ENCODE measurements around the gene GIT1.

Gene GIT1

DNA sequence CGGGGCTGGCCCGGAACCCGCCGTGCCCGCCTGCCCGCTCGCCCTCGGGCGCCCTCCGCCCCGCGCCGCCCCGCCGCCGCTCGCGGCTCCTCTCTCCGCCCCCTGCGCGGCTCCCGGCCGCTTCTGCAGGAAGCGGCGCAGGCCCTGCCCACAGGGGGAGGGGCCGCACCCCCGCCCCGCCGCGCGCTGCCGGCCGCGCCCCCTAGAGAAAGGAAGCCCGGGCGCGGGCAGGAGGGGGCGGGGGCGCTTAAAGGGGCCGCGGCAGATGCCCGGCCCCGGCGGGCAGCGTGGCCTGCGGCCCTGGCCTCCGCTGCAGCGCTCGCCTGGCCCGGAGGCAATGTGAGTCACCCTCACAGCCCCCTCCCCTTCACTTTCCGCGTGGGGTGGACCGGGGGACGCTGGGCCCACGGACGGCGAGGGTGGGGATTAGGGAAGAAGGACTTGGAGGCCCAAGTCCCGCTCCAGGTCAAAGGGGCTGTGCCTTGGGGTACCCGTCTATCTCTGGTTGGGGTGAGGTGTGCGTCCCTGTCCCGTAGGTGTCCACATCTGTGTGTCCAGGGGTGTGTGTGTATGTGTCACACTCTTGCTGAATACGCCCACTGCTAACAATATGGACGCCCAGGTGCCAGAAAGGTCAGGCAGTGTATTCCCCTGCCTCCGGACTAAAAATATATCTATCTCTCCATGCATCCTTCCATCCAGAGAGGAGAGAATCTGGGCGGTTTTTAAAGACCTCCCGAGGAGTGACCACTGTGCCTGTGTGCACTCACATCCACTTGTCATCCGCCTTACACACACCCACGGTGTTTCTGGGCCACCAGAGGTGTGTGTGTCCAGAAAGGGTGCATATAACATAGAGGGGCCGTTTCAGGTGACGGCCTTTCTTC, at the start of gene GIT1:
TSS of gene GIT1 (minus strand) at position 125 of the 887 bp plus-strand sequence. CDS start 270 bp downstream, outside the sequence.
- DNase-seq (ENCODE audit: low spot score): peak; percentile 94

DNA sequence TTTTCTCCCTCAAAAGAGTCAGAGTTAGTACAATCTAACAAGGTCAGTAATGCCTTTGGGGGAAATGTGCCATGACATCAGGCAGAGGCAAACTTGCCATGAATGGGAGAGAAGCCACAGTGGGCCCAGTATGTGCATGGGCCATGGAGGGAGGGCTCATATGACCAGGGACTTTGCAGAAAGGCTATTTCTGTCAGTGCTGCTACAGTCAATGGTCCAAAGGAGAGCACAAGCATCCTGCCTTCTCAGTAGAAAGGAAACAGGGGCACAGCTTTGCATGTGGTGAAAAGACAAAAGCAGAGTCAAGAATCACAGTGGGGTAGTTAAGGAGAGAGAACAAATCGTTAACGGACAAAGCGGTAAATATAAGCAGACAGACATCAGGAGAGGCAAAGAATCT, 44.4 kb upstream of the GIT1 start:
- no peak for DNase-seq (ENCODE audit: low spot score)

GRCh38 chr17:29630630-29631193, 41.3 kb upstream of the GIT1 start:
- DNase-seq (ENCODE audit: low spot score): no peak

DNA sequence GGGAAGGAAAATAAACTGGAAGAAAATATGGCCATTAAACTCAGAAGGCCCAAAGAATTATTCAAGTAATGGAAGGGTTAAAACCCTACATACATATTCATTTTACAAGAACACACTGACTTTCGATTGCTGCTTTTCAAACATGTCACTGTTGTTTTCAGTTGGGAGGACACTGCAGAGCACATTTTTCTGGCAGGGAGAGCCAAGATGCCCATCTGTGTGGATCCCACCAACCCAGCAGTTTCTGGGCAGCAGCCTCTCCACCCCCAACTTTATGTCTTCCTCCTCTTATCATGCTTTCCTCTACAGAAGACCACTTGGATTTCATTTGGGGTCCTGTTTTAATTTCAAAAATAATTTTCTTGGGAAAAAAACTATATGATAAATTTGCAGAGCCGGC, 40.4 kb upstream of the GIT1 start:
- no peak for DNase-seq (ENCODE audit: low spot score)

DNA sequence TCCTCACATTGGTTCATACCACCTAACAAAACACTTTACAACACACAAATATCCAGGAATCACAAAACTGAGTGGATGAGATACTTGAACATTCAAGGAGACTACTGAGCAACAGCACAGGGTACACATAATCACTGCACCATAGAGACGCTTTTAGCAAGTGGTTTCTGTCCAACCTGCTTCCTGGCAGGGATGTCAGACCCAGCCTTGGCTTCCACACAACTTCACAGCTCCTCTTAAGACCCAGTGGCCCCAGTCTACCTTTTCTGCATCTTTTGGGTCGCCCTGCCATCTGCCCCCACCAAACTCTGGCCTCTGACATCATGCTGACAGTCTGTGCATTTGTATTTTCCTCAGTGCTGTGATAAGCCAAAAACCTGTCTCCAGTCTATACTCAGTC, 39.2 kb upstream of the GIT1 start:
- no peak for DNase-seq (ENCODE audit: low spot score)

GRCh38 chr17:29627951-29628350, 38.5 kb upstream of the GIT1 start:
- no peak for DNase-seq (ENCODE audit: low spot score)

- DNase-seq (ENCODE audit: low spot score): peak; percentile 84
Observed at GRCh38 chr17:29625037-29625750, 35.7 kb upstream of the GIT1 start.

- no peak for DNase-seq (ENCODE audit: low spot score)
Observed at GRCh38 chr17:29624586-29624985, 35.1 kb upstream of the GIT1 start.

GRCh38 chr17:29623283-29623647, 33.8 kb upstream of the GIT1 start:
- DNase-seq (ENCODE audit: low spot score): no peak

GRCh38 chr17:29622337-29623282, 33.2 kb upstream of the GIT1 start, which contains the start of gene CORO6:
CORO6 (minus strand) TSS chr17:29622912; CDS start chr17:29621421, 1,491 bp downstream.
- peak; percentile 50 for DNase-seq (ENCODE audit: low spot score)

GRCh38 chr17:29621751-29622194, 32.3 kb upstream of the GIT1 start:
- no peak for DNase-seq (ENCODE audit: low spot score)

- DNase-seq (ENCODE audit: low spot score): no peak
Observed at GRCh38 chr17:29620779-29621500, 31.5 kb upstream of the GIT1 start.

DNA sequence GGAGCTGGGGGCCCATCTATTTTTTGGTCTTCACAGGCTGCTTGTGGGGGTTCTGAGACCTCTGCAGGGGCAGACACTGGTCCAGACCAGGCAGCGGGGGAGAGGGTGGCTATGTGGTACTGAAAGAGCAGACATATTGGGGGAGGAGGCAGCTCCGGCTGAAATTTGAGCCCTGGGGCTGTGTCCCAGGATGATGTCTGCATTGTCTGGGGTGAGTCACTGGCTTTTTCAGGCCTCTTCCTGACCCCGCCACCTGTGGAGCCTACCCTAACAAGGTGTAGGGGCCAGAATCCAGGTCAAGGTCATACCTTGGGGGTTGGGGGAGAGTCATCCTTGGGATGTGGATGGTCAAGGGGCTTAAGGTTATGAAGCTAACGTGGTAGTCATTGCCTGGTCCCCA, 30.8 kb upstream of the GIT1 start:
- no peak for DNase-seq (ENCODE audit: low spot score)

DNA sequence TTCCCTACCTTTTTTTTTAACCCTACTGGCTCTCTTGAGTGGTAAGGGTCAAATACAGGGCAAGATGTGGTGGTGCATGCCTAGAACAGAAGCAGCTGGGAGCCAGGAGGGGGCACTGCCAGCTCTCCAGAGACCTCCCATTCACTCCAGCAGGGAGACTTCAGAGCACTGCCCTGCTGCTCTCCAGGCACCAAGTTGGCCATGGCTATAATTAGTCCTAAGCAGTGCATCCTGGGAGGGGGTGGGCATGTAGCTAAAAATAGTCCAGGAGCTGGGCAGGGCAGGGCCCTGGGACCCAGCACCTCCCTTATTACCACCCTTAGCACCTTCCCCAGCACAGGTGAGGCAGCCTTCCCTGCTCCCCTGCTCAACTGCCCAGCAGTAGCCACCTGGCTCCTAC, 29.8 kb upstream of the GIT1 start:
- peak; percentile 41 for DNase-seq (ENCODE audit: low spot score)

GRCh38 chr17:29618272-29619065, 29.0 kb upstream of the GIT1 start:
- no peak for DNase-seq (ENCODE audit: low spot score)

- peak; percentile 73 for DNase-seq (ENCODE audit: low spot score)
Observed at GRCh38 chr17:29617481-29618271, 28.2 kb upstream of the GIT1 start.

DNA sequence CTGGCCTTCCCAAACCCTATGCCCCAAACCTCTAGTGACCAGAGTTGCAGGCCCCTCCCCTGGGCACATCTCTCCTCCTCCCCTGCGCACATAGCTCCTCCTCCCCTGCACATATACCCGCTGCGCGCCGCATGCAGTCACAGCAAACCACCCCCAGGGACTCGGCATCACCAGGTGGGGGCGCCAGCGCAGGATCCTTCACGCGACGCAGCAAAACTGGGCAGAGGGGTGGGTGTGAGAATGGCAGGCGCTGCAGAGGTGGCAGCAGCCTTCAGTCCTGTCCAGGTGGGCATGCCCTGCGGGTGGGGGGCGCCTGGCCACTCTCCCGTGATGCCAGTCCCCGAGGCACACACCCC, 27.7 kb upstream of the GIT1 start:
- peak; percentile 85 for DNase-seq (ENCODE audit: low spot score)

DNA sequence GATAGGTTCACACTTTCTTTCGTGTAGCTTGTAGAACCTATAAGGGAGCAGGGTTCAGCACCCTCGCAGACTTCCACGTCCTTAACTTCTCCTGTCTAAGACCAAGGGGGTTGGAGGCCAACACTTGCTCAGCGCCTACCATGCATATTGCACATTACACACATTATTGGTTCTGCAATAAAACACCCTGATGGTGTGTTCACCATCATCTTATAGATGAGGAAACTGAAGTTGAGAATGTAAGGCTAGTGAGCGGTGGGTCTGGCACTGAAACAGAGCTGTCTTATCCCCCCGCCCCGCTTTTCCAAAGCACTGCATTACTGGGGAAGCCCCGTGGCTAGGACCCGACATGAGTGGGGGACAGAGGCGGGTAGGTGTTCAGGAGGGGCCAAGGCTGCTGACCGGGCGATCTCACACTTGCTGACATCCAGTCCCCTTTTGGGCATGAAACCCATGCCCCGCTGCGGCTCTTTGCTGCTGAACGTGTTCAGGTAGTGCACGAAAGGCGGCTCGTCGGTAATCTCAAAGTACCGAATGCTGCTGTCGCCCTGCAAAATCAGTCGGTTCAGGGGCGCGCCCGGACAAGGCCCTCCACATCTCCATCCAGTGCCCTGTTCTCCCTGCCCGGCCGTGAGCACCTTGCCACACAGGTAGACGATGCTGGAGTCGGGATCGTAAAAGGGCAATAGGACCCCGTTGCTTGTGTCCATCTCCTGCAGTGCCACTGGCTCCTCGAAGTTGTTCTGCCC, 27.0 kb upstream of the GIT1 start:
- DNase-seq (ENCODE audit: low spot score): no peak

Data from putamen (tissue), 1 donor.